Mononuclear cell (primary cell): ENCODE results near the gene MAP4K5. TPM values are rescaled to one million over a fixed set of nuclear protein-coding genes. Genes with fewer than 3 reads are reported as not detected.

Experiments used
- H3K27me3 ChIP-seq: 2 replicates; pipeline ENCODE4 v1.6.0; 2011; ENCODE audit warnings: low read length, control low read depth; ENCODE audit not compliant: insufficient read depth
- H3K4me1 ChIP-seq: 2 replicates; pipeline ENCODE4 v1.5.1; 2011; ENCODE audit warnings: mild to moderate bottlenecking, low read length, control low read depth; ENCODE audit not compliant: insufficient read depth
- H3K4me3 ChIP-seq: 2 replicates; pipeline ENCODE4 v1.5.1; 2011; ENCODE audit warnings: mild to moderate bottlenecking, low read length, moderate library complexity
- H3K9me3 ChIP-seq: 2 replicates; pipeline ENCODE4 v1.5.1; 2011; ENCODE audit warnings: low read depth, mild to moderate bottlenecking, control low read depth, low read length
- total RNA-seq: library from RNA; depleted of rRNA; stranded (reverse); fragments of >200 nt; gene quantifications from one replicate; pipeline ENCODE4 v1.2.3, GENCODE V29; 2012

The MAP4K5 gene
- total RNA-seq, 1 donor: 53.0 TPM

- no peak overlapping the region for H3K4me3 ChIP-seq
- peaks cover 33% of the 10 kb centered on the region for H3K9me3 ChIP-seq
- no peaks in the 10 kb centered on the region for H3K4me1 ChIP-seq
- no peaks in the 10 kb centered on the region for H3K27me3 ChIP-seq
These were observed 60.4 kb downstream of the MAP4K5 start for GRCh38 chr14:50471838-50472465.

- peaks cover 33% of the 10 kb centered on the region for H3K9me3 ChIP-seq
- H3K4me1 ChIP-seq: no peaks in the 10 kb centered on the region
- no peak overlapping the region for H3K4me3 ChIP-seq
- no peaks in the 10 kb centered on the region for H3K27me3 ChIP-seq
These were observed 62.4 kb downstream of the MAP4K5 start for GRCh38 chr14:50469982-50470381.

- Histone ChIP-seq H3K9me3 (no peaks in the 10 kb centered on the region), H3K4me3 (no peak overlapping the region)
These were observed 70.3 kb downstream of the MAP4K5 start for GRCh38 chr14:50462111-50462510.

GRCh38 chr14:50453869-50454268 is 78.5 kb downstream of the MAP4K5 start:
- no peak overlapping the region for H3K4me3 ChIP-seq
- no peaks in the 10 kb centered on the region for H3K4me1 ChIP-seq
- H3K27me3 ChIP-seq: no peaks in the 10 kb centered on the region
- H3K9me3 ChIP-seq: peaks cover 5% of the 10 kb centered on the region

More at GRCh38 chr14:50462111-50462510, 70.3 kb downstream of the MAP4K5 start:
- no peaks in the 10 kb centered on the region for H3K4me1 ChIP-seq
- no peaks in the 10 kb centered on the region for H3K27me3 ChIP-seq

- H3K4me1 ChIP-seq: no peaks in the 10 kb centered on the region
These were observed 79.2 kb downstream of the MAP4K5 start for GRCh38 chr14:50452979-50453705.

GRCh38 chr14:50452296-50452695 is 80.1 kb downstream of the MAP4K5 start:
- Histone ChIP-seq H3K9me3 (peaks cover 5% of the 10 kb centered on the region), H3K4me3 (no peak overlapping the region), H3K4me1 (no peaks in the 10 kb centered on the region), H3K27me3 (no peaks in the 10 kb centered on the region)

More at GRCh38 chr14:50452979-50453705, 79.2 kb downstream of the MAP4K5 start:
- Histone ChIP-seq H3K4me3 (no peak overlapping the region), H3K9me3 (peaks cover 5% of the 10 kb centered on the region), H3K27me3 (no peaks in the 10 kb centered on the region)

GRCh38 chr14:50451854-50452253 is 80.5 kb downstream of the MAP4K5 start:
- H3K4me1 ChIP-seq: no peaks in the 10 kb centered on the region
- no peaks in the 10 kb centered on the region for H3K27me3 ChIP-seq
- H3K4me3 ChIP-seq: no peak overlapping the region
- peaks cover 5% of the 10 kb centered on the region for H3K9me3 ChIP-seq

GRCh38 chr14:50447461-50447860 is 84.9 kb downstream of the MAP4K5 start:
- no peaks in the 10 kb centered on the region for H3K4me1 ChIP-seq
- H3K4me3 ChIP-seq: no peak overlapping the region
- H3K9me3 ChIP-seq: peaks cover 5% of the 10 kb centered on the region
- no peaks in the 10 kb centered on the region for H3K27me3 ChIP-seq

GRCh38 chr14:50434528-50434927 is 97.8 kb downstream of the MAP4K5 start:
- Histone ChIP-seq H3K9me3 (peaks cover 17% of the 10 kb centered on the region), H3K4me1 (no peaks in the 10 kb centered on the region), H3K27me3 (no peaks in the 10 kb centered on the region), H3K4me3 (no peak overlapping the region)

- peaks cover 10% of the 10 kb centered on the region for H3K9me3 ChIP-seq
- no peak overlapping the region for H3K4me3 ChIP-seq
- H3K4me1 ChIP-seq: no peaks in the 10 kb centered on the region
- H3K27me3 ChIP-seq: no peaks in the 10 kb centered on the region
These were observed 100.2 kb downstream of the MAP4K5 start for GRCh38 chr14:50432131-50432530.

GRCh38 chr14:50425816-50426215 is 106.6 kb downstream of the MAP4K5 start:
- Histone ChIP-seq H3K27me3 (no peaks in the 10 kb centered on the region), H3K4me1 (no peaks in the 10 kb centered on the region), H3K9me3 (no peaks in the 10 kb centered on the region), H3K4me3 (no peak overlapping the region)

- no peaks in the 10 kb centered on the region for H3K4me1 ChIP-seq
- H3K4me3 ChIP-seq: no peak overlapping the region
- H3K9me3 ChIP-seq: no peaks in the 10 kb centered on the region
These were observed 107.3 kb downstream of the MAP4K5 start for GRCh38 chr14:50425105-50425504.

GRCh38 chr14:50423529-50423928 is 108.8 kb downstream of the MAP4K5 start:
- H3K4me1 ChIP-seq: no peaks in the 10 kb centered on the region
- H3K27me3 ChIP-seq: no peaks in the 10 kb centered on the region

More at GRCh38 chr14:50425105-50425504, 107.3 kb downstream of the MAP4K5 start:
- H3K27me3 ChIP-seq: no peaks in the 10 kb centered on the region

GRCh38 chr14:50421499-50421898 is 110.9 kb downstream of the MAP4K5 start:
- Histone ChIP-seq H3K9me3 (no peaks in the 10 kb centered on the region), H3K27me3 (no peaks in the 10 kb centered on the region), H3K4me1 (no peaks in the 10 kb centered on the region), H3K4me3 (no peak overlapping the region)

More at GRCh38 chr14:50423529-50423928, 108.8 kb downstream of the MAP4K5 start:
- no peak overlapping the region for H3K4me3 ChIP-seq
- no peaks in the 10 kb centered on the region for H3K9me3 ChIP-seq

GRCh38 chr14:50417853-50418252 is 114.5 kb downstream of the MAP4K5 start:
- H3K4me1 ChIP-seq: no peaks in the 10 kb centered on the region
- H3K27me3 ChIP-seq: no peaks in the 10 kb centered on the region
- H3K4me3 ChIP-seq: no peak overlapping the region
- H3K9me3 ChIP-seq: no peaks in the 10 kb centered on the region

- Histone ChIP-seq H3K4me3 (no peak overlapping the region), H3K27me3 (no peaks in the 10 kb centered on the region), H3K4me1 (no peaks in the 10 kb centered on the region), H3K9me3 (no peaks in the 10 kb centered on the region)
These were observed 121.4 kb downstream of the MAP4K5 start for GRCh38 chr14:50410921-50411320.
